Hypothalamus (tissue), 51 donors: Measurements from ENCODE around the gene ATP11A.
A peak's percentile ranks its signal among the peaks of the same experiment; 100 is the strongest.

ENCODE experiments used
- DNase-seq, 51 donors: peaks; one replicate each; lab custom pipeline; 2025; lab: John Stamatoyannopoulos, UW

The ATP11A gene

DNA sequence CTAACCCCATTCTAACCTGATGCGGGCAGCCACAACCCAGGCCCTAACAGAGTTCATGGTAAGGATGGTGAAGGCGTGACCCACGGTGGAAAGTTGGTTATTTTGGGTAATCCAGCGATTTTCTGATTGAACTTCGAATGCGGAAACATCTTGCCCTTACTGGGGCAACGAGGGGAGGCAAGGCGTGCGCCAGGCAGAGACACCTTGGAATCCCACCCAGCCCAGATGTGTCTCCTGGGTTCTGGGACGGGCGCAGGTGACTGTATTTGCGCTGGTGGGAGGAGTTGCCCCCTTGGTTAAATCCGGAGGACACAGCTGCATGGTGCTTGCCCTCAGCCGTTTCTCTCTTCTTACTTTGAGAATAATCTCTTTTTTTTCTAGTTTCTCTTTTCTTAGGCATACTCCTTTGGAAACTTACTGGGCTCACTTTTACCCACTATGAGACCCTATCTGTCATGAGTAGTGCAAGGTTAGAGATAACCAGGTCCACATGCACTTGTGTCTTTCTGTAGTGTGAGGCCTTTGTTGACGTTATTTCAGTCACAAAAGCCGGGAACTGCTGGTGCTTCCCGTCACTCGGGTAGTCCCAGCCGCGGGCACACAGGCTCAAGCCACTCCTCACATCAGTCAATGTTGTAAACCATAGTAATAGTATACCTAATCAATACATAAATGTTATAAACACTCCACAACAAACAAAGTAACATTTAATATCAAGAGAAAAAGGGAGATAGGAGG, 81.5 kb downstream of the ATP11A start:
- no peak for DNase-seq

DNA sequence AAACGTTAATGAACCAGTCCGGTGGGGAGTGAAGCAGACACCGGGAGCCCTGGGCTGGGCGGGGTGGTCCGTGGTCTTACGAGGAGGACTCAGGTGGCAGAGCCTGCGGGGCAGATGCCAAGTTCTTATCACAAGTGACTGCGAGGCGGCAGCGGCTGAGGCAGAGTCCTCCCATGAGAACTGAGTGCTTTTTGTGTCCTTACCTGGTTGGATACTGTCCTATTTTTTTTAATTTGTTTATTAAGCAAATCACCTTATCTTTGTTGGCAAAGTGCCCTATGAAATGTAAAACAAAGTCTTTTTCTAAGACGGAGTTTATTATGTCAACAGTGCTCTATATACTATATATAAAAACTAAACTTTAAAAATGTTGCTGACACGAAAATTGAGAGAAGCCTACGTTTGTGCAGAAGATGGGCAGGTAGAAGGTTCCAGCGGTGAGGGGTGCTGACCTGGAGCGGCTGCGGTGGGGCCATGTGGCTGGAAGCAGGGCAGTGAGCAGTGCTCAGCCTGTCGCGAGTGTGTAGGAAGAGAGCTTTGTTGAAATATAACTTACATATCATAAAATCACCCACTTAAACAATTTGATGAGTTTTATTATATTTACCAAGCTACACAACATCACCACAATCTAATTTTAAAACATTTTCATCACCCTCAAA, 82.2 kb downstream of the ATP11A start:
- no peak for DNase-seq

DNA sequence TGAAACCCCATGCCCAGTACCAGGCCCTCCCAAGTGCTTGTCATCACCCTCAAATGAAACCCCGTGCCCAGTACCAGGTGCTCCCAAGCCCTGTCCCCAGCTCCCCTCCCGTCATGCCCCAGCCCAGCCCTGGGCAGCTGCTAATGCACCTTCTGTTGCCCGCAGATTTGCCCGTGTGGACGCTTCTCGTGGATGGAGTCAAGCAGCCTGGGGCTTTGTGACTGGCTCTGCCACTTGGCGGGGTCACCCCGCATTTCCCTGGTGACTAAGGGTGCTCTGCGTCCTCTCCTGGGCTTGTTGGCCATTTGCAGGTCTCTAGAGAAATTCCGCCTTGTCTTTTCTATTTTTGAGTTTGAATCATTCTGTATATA, 82.7 kb downstream of the ATP11A start:
- DNase-seq = no peak

DNA sequence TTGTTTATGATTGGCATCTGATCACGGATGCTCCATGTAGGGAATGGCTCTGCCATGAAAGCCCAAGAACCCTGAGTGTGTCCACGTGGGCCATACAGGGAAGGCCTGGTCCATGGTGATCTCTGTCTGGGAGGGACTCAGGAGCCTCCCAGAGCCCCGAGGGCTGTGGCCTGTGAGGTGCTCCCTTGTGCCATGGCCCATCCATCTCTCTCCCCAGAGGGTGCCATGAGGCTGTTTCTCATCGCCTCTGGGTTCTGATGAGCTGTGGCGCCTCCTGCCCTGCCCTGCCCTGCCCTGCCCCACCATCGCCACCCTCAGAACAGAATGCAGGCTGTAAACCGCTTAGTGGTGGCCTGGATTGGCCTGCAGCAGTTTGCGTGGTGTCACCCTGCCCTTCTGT, 83.1 kb downstream of the ATP11A start:
- DNase-seq = no peak

DNA sequence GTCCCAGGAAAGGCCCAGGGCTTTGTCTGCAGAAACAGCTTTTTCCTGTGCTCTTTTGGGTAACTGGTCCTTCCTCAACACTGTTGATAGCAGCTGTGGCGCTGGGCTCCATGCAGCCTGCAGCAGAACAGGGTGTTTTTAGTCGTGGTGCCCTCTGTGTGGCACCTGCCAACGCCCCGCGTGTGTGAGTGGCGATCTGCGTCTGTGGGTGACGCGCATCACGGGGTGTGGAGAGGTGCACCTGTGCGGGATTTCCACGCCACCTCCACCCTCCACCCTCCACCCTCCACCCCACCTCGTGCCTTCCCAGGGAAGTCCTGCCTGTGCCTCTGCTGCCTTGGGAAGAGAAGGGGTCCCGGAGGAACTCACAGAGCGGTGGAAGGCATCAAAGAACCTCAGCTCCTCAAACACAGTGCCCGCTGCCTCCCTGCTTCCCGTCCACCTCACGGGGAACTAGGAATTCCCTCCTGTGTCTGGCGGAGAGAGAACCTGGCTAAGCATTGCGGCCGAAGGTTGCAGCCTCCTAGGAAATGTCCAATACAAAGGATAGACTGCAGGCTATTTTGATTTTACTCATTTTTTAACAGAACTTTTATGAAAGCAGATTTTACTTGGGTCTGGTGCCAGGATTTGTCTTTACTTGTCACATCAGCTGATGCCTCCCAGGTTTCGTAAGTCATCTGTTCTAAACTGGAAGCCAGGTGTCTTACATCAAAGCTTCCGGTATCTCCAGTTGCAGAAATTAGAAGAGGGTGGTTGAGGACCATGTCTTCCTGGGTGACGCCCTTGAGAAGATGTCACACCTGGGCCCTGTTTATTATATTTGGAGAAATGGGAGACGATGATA, 84.0 kb downstream of the ATP11A start:
- no peak for DNase-seq

DNA sequence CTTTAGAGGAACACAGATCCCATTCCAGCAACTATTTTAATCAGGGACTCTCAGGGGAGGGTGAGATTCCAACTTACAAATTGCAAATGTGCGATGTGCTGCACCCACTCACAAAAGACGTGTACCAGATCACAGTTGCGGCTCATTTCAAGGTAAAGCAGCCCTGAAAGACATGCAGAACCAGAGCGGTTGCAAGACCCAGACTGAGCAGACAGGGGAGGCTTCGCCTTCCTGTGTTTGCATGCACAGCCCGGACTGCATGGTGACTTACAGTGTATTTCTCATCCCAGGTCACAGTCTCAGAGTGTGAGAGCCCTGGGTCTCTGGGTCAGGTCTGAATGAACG, 84.6 kb downstream of the ATP11A start:
- DNase-seq = peak in 1 of 51 donors; percentile 47

DNA sequence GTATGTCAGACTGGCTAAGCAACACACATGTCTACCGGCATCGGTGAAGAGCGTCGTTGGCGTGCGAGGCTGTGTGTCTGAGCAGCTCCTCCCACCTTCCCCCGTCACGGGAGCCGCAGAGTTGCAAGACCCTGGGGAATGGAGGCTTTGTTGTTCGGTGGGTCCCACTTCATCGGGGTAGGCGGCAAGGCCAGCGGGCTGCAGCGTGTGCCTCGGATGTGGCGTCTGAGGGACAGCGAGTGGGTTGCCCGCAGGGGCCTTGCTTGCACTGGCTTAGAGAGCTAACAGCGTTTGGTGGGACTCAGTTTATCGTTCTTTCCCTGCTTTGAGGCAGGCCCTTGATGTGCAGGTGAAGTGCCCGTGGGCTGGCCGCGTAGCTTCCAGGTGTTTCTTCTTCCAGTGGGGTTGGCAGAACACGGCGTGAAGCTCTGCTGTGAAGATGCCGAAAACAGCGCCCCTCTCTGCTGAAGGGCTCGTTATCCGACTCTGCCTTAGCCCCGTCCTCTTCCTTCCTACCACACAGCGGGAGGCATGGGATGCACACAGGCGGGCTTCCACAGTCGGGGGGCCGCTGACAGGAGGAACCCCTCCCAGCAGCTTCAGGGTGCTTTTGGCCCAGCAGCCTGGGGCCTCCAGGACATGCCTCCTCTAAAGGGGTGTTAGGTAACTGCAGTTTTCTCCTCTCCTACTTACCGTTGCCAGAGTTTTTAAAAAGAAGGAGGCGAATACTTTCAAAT, 85.2 kb downstream of the ATP11A start:
- no peak for DNase-seq

DNA sequence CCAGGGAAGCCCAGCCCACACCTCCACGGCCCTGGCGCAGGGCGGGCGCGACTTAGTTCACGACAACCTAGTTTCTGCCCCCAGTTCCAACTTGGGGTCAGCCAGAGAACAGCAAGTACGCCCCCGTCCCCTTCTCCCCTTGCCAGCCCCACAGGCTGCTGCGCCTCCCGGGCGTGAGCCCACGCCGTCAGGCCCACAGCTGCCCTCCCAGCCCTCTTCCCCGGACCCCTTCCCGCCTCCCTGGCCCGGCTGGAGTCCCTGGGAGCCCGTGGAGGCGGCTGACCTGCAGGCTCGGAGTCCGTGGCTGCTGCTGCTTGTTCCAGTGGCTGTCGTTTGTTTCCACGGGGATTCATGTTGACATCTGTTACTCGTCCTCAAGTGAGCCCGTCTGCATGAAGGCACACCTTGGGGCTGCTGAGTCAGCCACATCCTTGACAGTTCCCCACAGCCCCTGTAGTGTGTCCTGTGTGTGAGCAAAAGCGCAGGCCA, 86.0 kb downstream of the ATP11A start:
- DNase-seq = no peak

DNA sequence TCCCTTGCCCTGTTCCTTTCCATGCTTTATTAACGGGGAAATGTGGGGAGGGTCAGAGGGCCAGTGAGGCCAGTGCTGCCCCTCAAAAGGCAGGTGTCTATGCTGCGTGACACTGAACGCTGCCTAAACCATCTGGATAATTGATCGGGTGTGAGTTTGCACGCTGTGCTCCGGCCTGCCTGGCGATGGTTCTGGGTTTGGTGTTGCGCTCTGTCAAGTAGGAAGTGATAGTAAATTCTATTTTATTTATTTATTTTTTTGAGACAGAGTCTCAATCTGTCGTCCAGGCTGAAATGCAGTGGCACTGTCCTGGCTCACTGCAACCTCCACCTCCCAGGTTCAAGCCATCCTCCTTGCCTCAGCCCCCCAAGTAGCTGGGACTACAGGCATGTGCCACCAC, 86.5 kb downstream of the ATP11A start:
- no peak for DNase-seq

DNA sequence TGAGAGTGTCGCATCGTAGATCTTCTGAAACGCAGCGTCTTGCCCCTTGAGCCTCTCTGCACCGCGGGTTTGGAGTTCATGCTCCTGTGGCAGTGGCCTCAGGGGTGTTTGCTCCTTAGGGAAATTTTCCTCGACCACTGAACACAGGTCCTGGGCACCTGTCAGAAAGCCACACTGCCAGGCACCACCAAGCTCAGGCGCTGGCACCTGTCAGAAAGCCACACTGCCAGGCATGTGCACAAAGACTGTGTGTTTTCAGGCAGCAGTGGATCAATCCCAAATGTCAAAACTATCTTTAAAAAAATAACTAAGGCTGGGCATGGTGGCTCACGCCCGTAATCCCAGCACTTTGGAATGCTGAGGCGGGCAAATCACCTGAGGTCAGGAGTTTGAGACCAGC, 87.1 kb downstream of the ATP11A start:
- DNase-seq = no peak

DNA sequence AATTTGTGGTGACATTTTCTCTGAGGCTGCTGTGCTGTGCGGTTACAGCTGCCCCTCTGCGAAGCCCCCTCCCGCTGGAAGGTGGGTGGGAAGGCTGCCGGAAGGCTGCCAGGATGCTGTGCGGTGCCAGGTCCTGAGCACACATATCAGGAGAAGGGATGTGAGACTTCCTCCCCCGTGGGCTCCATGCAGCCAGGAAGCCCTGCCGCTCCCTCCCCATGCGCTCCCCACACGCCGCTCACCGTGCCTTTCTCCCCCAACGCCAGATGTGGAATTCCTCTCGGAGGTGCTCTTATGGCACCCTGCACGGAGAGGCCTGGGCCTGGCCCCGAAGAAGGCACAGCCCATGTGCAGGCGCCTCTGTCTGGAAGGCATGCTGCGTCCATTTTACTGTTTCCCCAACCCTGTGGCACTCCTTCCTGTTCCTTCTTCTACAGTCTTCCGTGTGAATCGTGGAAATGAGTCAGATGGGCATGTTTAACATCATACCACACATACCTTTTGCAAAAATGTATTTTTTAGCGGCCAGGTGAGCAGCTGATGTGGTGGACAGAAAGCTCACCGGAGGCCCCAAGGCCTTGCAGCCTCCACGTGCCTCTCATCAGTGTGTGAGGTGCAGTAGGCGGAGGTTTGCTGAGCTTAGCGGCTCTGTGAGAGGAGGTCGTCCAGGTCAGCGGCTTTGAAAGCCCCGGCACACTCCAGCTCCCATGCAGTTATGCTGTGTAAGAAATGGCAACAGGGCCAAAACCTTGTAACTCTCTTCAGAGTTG, 88.0 kb downstream of the ATP11A start:
- no peak for DNase-seq

DNA sequence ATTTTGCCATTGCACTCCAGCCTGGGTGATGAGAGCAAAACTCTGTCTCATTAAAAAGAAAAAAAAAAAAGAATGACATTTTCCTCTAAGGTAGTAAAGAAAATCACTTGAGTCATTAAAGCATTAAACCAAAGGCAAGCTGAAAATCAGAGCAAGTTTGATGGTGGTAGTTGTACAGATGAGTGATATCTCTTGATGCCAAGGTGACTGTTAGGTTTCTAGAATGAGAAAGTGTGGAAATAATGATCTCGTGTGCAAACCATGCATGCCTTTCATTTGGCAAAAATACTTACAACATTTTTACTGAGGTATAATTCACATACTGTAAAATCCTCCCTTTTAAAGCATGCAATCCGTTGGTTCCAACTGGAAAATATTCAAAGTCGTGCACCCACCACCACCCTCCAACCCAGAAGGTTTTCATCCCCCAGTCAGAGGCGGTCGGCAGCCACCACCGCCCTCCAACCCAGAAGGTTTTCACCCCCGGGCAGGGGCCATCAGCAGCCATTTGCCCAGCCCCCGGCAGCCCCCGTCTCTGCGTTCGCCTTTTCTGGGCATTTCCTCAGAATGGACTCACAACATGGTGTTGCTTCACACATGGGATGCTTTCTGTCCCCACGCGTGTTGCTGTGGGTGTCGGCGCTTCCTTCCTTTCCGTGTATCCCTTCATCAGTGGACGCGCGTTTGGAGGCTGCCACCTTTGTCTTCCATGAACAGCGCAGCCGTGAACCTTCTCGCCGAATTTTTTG, 90.2 kb downstream of the ATP11A start:
- no peak for DNase-seq

DNA sequence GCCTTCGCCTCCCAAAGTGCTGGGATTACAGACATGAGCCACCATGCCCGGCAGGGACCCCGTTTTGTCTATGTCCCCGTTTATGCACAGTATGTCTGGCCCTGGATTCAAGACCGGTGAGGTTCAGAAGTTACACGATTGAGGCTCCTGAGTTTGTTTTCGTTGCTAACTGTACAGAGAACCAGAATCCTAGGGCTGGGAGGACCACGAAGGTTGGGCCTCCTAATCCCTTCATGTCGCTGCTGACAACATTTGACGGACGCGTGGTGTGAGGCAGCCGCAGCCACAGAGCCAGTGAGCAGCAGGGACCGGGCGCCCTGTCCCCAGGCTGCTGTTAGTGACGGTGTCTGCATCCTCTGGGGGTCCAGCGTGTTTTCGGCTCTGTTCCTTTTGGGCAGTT, 91.4 kb downstream of the ATP11A start:
- DNase-seq = no peak

DNA sequence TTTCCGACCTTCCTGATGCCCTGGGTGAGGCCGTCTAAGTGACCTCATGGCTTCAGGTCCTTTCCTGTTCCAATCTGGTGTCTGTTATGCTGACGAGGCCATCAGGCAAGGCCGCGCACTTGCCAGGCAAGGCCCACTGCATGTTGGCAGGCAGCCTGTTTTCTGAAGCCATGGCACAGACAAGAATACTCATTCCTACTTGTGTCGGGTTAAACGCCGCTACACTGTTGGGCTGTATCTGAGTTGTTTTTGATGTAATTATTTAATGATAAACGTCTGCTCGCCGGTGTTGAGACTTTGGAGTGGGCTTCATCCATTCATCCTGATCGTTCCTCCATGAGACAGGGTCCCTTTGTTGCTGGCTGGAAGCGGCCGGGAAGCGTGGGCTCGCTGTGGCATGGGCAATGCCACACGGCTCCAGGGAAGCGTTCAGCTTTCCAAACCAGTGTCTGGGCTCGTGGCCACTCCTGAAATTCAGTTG, 92.1 kb downstream of the ATP11A start:
- DNase-seq = peak in 33 of 51 donors; percentile 13 to 68 (median 46)

DNA sequence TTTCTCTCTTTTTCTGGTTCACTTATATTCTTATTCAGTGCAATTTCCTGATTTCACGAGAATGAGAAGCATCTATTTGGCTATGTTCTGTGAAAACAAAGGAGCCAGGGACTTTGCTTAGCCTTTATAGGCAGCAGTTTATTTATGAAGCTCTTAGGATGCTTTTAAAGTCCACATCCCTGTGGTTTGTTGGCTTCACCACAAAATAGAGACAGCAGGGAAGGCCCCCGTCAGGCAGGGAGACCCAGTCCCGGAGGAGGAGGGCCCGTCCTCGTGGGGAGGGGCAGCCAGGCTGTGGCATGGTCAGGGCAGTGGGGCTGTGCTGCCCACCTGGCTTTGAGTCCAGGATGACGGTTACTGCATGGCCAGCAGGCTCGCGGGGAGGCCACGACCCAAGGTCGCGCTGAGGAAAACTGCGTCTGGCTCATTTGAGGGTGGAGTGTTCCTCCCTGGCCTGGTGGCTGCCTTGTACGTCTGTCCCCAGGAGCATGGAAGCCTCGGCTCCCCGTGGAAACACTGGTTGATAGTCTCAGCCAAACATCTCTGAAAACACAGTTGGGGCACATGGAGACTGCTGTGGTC, 92.7 kb downstream of the ATP11A start:
- DNase-seq = no peak

DNA sequence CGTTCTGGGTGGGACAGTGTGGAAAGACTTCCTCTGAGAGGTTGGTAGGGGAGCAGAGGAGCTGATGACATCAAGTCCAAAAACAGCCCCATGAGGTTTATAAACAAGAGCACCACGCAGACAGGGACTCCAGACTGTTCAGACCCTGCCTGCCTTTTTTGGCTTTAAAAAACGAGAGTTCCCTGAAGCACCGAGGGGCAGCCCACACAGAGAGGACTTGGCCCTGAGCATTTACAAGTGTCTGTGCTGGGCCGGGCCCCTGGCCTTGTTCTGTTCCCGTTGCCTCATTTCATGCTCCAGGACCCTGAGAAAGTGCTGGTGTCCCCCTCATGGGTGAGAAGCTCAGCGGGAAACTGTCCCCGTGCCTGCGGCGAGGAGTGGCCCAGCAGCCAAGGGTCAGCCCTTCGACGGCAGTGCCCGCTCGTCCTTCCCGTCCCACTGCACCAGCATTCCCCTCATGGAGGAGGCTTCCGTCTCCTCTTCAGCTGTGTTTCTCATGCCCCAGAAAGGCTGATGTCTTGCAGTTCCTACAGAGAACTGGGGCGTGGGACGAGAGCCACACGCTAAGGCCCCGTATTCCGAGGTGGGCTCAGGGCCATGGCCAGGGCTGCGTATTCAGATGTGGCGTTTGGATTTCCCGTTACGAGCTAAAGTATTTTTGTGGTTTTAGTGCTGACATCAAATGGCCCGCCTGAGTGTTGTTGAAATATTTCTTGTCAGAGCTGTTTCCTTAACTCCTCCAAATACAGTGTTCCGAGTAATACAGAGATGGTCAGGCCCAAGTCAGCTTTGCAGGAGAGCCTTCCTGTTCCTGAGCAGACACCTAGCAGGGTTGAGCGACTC, 93.5 kb downstream of the ATP11A start:
- no peak for DNase-seq

DNA sequence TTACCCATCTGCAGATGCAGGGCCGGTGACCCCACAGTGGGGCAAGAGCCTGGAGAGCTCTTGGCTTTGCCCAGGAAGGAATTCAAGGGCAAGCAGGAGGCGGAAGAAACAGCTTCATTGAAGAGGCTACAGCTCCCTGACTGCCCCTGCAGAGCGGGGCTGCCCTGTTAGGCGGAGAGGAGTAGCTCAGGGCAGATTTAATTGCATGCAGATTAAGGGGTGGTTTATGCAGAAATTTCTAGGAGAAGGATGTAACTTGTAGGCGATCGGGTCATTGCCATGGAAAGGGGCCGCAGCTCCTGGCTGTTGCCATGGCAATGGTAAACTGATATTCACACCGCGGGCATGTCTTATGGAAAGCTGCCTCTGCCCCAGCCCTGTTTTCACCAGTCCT, 94.1 kb downstream of the ATP11A start:
- no peak for DNase-seq
